Brain microvascular endothelial cell (primary cell): ENCODE measurements around the gene PCDH1.

Experiments
- DNase-seq: peaks from one replicate; pipeline ENCODE4 v3.0.0-alpha.2; 2020
- H3K27ac ChIP-seq: fragments of 250-450 bp; sonication (Bioruptor Pico); 2 replicates; pipeline ENCODE4 v1.5.1; 2020; ENCODE audit warnings: mild to moderate bottlenecking, moderate library complexity
- H3K27me3 ChIP-seq: fragments of 250-450 bp; sonication (Bioruptor Pico); replicated peaks from 2 replicates; pipeline ENCODE4 v1.5.1; 2020; ENCODE audit warnings: mild to moderate bottlenecking
- H3K36me3 ChIP-seq: fragments of 250-450 bp; sonication (Bioruptor Pico); replicated peaks from 2 replicates; pipeline ENCODE4 v1.5.1; 2020; ENCODE audit warnings: mild to moderate bottlenecking
- H3K4me3 ChIP-seq: 2 replicates; pipeline ENCODE4 v1.5.1; 2011; ENCODE audit warnings: low read depth, mild to moderate bottlenecking, control low read depth, low read length, moderate library complexity
- in situ Hi-C: cut with HindIII; loops from 2 replicates; pipeline ENCODE4 v1.10.0; 2017; ENCODE audit warnings: low sequenced_read_pairs, low pct_ligation_motif_present
- TF ChIP-seq, protein P1 (sequence below): IDR thresholded peaks from 2 replicates; pipeline ENCODE4 v1.5.1; 2011; ENCODE audit warnings: low read depth, mild to moderate bottlenecking, moderate library complexity, low read length, control low read depth, inconsistent platforms; ENCODE audit errors: missing control alignments

PCDH1 gene

DNA sequence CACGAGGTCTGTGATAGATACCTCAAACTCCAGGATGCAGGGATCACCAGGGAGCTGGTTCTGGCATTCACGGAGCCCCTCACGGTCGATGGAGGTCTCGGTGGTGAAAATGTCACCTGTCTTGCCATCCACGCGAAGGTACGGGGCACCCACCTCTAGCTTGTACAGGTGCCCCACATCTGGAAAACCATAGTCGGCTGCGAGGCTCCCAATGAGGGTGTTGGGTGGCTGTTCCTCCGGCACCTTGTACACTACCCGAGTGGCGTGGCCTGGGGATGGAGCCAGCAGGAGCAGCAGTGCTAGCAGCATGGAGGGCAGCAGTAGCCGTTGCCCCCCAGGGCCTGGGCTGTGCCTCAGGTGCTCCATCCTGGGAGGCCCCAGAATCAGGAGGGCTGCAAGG, 9.2 kb downstream of the PCDH1 start:
- DNase-seq, result no peak
- no peaks in the 10 kb centered on the region for H3K36me3 ChIP-seq
- in situ Hi-C loops, result no loop called here
- no peak overlapping the region for H3K4me3 ChIP-seq
- no peak overlapping the region for H3K27ac ChIP-seq
- H3K27me3 ChIP-seq, result peaks cover under 1% of the 10 kb centered on the region
- TF ChIP-seq, protein P1, sequence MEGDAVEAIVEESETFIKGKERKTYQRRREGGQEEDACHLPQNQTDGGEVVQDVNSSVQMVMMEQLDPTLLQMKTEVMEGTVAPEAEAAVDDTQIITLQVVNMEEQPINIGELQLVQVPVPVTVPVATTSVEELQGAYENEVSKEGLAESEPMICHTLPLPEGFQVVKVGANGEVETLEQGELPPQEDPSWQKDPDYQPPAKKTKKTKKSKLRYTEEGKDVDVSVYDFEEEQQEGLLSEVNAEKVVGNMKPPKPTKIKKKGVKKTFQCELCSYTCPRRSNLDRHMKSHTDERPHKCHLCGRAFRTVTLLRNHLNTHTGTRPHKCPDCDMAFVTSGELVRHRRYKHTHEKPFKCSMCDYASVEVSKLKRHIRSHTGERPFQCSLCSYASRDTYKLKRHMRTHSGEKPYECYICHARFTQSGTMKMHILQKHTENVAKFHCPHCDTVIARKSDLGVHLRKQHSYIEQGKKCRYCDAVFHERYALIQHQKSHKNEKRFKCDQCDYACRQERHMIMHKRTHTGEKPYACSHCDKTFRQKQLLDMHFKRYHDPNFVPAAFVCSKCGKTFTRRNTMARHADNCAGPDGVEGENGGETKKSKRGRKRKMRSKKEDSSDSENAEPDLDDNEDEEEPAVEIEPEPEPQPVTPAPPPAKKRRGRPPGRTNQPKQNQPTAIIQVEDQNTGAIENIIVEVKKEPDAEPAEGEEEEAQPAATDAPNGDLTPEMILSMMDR, result no peak

DNA sequence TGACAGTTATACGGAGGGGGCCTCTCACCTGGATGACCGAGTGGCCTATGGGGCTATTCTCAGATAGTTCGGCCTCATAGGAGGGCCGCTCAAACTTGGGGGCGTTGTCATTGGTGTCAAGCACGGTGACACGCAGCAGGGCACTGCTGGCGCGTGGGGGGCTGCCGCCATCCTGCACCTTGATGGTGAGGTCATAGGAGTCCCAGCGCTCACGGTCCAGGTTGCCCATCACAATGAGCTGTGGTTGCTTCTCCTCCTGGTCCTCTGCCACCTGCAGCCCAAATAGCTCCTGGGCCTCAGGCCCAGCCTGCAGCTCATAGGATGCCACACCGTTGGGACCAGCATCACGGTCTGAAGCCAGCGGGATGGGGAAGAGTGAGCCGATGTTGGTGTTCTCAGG, 9.7 kb downstream of the PCDH1 start:
- Histone ChIP-seq H3K4me3 (no peak overlapping the region), H3K27me3 (no peaks in the 10 kb centered on the region), H3K36me3 (no peaks in the 10 kb centered on the region), H3K27ac (no peak overlapping the region)
- TF ChIP-seq, protein P1, result no peak
- in situ Hi-C loops, result no loop called here
- DNase-seq, result no peak

DNA sequence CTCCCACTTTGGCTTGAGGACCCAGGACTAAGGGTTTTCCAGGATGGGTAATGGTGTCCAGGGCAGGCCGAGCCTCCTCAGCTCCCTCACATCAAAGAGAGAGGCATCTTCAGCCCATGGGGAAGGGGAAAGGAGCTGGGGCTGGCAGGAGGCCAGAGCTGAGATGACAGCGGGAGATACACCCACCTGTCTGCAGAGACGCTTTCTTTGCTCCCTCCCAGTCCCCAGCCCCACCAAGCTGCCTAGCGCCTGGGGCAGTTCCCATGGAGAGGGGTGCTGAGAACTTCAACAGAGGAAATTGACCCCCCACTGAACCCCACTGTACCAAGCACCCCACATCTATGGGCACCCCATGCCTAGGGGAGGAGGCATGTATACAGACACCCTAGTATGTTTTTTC, 10.6 kb downstream of the PCDH1 start:
- TF ChIP-seq, protein P1, result no peak
- DNase-seq, result no peak
- Histone ChIP-seq H3K27me3 (no peaks in the 10 kb centered on the region), H3K36me3 (no peaks in the 10 kb centered on the region), H3K4me3 (no peak overlapping the region), H3K27ac (no peak overlapping the region)
- in situ Hi-C loops, result no loop called here

DNA sequence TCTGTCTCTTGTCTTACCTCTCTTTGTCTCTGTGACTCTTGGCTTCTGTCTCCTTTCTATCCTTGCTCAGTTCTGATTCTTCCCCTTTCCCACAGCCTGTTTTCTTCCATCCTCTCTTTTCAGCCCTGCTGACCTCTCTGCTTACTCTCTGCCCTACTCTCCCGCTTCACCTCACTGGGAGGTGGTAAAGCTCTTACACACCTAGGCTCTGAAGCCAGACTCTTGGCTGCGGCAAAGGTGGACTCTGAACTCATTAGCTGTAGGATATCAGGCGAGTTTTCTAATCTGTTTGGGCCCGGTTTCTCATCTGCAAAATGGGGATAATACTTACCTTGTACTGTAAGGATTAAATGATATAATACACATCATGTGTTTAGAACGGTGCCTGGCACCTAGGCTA, 11.1 kb downstream of the PCDH1 start:
- Histone ChIP-seq H3K27me3 (no peaks in the 10 kb centered on the region), H3K36me3 (no peaks in the 10 kb centered on the region), H3K27ac (no peak overlapping the region), H3K4me3 (no peak overlapping the region)
- no peak for DNase-seq
- in situ Hi-C loops, result no loop called here
- TF ChIP-seq, protein P1, result no peak

DNA sequence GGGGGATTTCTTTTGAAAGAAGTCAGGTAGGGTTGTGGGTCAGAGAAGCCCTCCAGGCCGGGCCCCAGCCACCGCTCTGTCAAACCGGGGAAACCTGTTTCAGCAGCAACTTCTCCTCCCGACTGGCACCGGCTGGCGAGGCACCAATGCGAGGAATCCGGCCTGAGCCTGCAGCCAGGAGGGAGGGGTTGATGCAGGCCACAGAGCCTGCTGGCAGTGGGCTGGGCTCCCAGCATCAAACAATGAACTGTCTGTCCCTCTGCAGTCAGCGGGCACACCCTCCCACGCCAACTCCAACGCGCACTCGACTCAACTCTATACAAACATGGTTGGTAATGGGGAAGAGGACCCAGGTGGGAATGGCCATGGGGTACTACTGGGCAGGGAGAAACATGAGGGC, 12.1 kb downstream of the PCDH1 start:
- TF ChIP-seq, protein P1, result no peak
- Histone ChIP-seq H3K36me3 (no peaks in the 10 kb centered on the region), H3K4me3 (no peak overlapping the region), H3K27me3 (no peaks in the 10 kb centered on the region), H3K27ac (no peak overlapping the region)
- no peak for DNase-seq
- in situ Hi-C loops, result no loop called here

DNA sequence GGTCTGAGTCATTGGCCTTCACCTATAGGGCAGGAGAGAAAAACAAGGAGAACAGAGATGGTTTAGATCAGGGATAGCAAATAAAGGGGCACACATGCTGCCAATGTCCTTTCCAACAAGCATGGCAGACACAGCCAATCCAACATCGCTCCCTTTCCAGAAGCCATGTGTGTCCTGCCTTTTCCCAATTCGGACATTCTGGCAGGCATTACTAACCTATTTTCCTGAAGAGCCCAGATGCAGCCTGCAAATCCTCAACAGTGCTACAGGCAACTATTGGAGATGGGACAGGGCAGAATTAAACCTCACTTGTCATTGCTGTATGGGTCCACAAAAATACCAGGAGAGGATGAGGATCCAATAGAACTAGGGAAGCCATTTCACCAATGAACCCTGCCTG, 12.8 kb downstream of the PCDH1 start:
- no peak overlapping the region for H3K4me3 ChIP-seq
- no peak overlapping the region for H3K27ac ChIP-seq
- DNase-seq, result no peak
- in situ Hi-C loops, result no loop called here
- TF ChIP-seq, protein P1, result no peak
- no peaks in the 10 kb centered on the region for H3K27me3 ChIP-seq
- no peaks in the 10 kb centered on the region for H3K36me3 ChIP-seq
